Embryonic facial prominence (tissue), 1 donor: Measurements from ENCODE around the gene ACAP2.
"Not testable (repeated sequence)": the region's sequence is repeated elsewhere in the genome, so short reads cannot be mapped to it uniquely, and the experiment has no call there.

Experiments used
- DNase-seq: peaks from one replicate; pipeline ENCODE4 v3.0.0-alpha.2; 2016; ENCODE audit errors: extremely low spot score

Gene ACAP2

GRCh38 chr3:195290643-195291042 lies 152.2 kb downstream of the ACAP2 start:
- not testable (repeated sequence) for DNase-seq

DNA sequence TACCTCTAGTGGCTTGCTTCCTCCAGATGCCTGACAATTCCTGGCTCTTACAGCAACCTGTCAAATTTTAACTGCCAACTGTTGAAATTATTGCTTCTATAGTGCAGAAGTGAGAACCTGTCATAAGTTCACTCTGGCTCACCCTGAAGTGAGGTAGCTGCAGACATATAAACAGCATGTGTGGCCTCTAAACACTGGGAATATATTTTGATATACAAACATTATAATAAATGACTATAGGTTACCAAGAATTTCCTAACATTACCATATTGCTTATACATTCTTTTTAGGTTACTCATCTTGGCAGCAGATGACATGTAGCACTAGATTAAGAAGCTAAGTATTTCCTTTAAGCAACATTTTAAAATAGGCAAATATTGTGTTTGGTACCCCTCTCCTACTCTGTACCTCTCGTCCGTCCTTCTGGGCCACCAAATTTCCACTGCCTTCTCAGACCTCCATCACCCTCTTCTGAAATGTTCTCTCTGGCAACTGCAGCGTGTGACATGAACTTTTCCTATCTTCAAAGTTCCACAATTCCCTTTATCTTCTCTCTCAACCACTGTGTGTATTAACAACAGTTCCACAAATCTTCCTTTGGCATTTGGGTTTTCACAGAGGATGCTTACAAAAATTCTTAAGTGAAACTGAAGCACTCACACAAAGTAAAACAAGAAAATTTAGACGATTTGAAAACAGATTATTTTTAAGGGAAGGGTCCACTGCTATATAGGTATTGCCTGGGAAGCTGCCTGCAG lies 156.5 kb downstream of the ACAP2 start:
- DNase-seq: no peak

- no peak for DNase-seq
Measured at GRCh38 chr3:195285372-195285771, 157.4 kb downstream of the ACAP2 start.

DNA sequence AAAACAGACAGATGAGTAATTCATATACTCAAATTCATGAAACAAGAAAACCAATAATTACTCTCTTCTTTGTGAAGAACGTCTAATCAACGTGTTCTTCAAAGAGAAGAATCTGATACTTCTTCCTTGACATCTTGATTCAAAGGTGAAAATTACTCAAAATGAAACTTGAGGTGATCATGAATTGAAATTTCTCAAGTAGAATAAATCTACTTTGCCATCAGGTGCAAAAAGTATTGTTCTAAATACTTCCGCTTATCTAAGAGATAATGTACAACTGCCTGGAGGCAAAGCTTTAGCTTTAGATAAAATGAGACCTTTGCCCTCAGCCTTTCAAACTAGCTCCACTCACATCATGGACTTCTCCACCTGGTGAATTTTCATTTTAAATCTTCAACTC lies 158.0 kb downstream of the ACAP2 start:
- DNase-seq: no peak

GRCh38 chr3:195282961-195283360 lies 159.9 kb downstream of the ACAP2 start:
- DNase-seq: no peak

DNA sequence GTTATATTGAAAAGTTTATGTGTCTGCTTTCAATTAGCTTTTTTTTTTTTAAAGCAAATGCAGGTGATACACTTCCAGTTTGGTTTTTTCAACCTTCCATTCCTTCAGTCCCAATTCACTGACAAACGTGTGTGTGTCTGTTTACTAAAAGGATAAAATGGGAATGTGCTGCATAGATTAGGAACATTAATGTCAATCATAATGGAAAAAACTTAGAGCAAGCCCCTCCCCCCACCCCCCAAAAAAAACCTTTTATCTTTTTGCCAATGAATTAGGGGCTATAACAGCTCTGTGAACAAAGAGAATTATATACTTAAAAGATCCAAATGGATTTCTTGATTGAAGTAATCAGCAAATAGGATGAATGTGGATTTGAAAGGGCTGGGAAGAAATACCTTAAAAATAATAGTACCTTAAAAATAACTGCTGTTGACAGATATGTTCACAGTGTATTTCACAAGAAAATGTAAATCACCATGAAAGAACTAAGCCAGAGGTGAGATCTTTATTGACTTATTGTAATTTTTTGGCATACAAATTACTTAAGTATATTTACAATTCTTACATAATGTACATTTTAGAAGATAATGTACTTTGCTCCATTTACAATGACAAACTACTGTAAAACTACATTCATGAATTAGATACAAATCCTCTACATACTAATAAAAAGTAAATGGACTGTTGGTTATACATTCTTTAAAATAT lies 168.4 kb downstream of the ACAP2 start:
- DNase-seq: no peak

GRCh38 chr3:195271410-195272243 lies 171.2 kb downstream of the ACAP2 start:
- DNase-seq: peak; percentile 69

GRCh38 chr3:195270817-195271409 lies 171.9 kb downstream of the ACAP2 start, which contains the start of gene XXYLT1:
Gene XXYLT1, minus strand, starts transcription at chr3:195271159. Its CDS starts 101 bp downstream, at chr3:195271058.
- peak; percentile 79 for DNase-seq

GRCh38 chr3:195270079-195270816 lies 172.6 kb downstream of the ACAP2 start:
- no peak for DNase-seq

- DNase-seq: no peak
Measured at GRCh38 chr3:195269375-195270078, 173.3 kb downstream of the ACAP2 start.

DNA sequence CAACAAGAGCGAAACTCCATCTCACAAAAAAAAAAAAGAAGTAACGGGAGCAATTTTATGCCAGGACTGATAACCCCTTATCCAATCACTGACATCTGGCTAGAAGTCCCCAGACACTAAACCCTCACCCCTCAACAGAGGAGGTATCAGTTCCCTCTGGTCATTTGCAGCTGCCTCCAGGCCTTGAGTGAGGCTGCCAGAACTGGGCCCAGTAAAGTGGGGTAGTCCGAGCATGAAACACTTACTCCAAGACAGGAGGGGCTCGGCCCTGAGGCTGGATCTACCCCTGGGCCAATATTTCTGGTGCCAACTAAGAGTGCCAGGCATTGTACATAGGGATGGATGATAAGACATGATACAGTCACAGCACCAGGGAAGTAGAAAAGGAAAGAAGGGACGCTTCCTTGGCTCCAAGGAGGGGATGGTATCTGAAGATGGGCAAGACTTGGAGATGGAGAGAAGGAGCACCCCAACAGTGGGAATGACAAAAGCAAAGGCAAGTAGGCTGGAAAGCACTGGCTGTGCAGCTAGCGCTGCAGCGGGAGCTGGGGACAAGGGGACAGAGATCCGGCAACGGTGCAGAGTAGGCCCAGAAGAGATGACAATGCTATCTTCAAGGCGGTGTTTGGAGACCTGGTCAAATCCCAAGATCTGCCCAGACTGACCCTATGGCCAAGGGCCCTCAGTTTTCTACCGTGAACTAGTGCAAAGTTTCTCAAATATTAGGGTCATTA lies 174.1 kb downstream of the ACAP2 start:
- DNase-seq: no peak

DNA sequence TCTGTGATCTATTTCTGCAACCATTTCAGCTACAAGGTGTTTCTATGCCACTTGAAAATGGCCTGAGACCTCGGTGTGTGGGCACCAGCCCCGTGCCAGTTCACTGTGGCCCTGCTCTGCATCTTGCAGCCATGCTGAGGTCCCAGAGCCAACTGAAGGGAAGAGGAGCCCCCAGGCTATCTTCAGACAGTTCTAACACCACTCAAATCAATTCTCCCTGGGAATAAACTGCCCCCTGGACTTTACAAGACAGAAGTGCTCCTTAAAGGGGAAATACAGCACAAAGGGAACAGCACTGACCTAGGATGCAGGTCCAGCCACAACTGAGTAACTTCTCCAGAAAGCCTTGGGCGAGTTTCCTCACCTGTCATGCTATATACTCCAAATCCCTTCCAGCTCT lies 175.7 kb downstream of the ACAP2 start:
- no peak for DNase-seq

- no peak for DNase-seq
Measured at GRCh38 chr3:195266428-195266827, 176.4 kb downstream of the ACAP2 start.

DNA sequence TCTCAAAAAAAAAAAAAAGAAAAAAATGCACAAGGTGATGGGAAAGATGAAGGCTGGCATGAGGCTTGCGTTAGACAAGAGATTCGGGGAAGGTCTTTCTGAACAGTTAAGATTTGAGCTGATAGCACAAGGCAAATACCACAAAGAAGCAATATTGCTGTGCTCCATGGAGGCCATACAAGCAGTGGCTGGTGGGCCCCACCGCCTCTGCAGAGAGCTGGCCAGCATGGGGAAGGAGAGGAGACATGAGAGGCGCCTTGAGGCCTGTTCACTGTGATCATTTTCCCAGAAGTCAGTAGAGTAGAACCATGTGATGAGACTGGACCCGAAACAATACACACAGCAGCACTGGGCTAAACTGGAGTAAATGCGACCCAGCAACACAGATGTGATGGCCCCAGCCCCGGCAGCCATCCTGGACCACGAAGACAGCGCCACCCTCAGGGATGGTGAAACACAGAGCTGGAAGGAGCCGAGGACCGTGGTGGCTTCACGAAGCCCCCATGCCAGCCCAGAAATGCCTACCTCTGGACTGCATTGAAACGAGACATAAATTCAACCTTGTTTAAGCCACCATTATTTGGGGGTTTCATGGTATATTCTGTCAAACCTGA lies 177.3 kb downstream of the ACAP2 start:
- DNase-seq: no peak

DNA sequence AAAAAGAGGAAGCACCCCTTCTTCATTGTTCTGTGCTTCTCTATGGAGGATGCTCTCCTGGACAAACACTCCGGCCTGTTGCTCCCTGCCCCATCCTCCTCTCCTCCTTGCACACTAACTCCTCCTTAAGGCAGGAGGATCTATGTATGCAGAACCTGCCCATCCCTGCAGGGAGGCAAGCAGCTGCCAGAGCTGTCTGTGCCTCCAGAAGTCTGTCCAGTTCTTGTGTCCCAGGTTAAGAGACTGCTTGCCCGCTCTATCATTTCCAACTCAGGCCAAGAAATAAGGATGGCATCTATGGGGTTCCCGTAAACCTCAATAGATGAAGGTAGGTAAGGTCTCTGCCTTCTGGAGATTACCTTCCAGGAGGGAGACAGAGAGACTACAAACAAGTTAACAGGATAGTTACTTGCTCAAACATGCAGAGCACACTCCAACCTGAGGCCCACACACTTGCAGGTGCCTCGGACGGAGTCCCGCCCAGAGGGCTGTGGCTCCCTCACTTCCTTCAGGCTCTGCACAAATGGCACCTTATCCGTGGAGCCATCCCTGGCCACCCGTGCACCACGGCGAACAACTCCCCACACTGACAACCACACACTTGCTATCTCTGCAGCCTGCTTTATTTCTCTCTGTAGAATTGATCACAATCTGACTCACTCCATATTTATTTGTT lies 178.8 kb downstream of the ACAP2 start:
- DNase-seq: no peak

DNA sequence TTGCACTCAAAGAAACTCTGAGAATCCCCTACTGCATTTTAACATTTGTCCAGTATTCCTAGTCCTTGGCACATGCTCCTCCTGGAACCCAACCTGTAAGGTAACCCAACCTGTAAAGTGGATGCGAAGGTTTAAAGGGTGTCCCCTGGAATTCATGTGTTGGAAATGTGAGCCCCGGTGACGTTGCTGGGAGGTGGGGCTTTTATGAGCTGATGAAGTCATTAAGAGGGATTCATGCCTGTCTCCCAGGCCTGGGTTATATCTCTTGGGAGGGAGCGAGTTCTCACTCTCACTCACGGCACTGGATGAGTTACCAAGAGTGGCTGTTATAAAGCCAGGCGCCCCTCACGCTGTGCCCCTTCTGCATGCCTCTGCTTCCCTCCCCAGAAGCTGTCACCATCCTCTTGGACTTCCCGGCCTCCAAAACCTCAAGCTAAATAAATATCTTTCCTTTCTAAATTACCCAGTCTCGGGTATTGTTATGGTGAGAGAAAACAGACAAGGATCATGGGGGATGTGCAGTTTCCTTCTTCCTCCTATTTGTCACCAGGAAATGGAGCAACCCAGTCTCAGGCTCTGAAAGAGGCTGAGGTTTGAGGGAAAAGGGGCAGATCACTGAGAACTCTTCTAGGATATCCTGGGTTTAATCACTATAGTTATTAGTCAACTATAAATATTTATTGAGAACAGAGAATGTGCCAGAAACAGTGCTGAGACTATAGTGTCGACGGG lies 179.5 kb downstream of the ACAP2 start:
- DNase-seq: no peak

DNA sequence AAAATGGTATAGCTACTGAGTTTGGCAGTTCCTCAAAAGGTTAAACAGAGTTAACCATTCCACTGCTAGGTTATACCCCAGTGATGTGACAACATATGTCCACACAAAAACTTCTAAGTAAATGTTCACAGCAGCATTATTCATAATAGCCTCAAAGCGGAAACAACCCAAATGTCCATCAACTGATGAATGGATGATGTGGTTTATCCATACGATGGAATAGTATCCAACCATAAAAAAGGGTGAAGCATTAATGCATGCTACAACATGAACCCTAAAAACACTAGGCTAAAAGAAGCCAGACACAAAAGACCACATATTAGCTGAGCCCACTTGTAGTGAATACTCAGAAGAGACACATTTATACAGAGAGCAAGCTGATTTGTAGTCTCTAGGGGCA lies 180.9 kb downstream of the ACAP2 start:
- DNase-seq: no peak

DNA sequence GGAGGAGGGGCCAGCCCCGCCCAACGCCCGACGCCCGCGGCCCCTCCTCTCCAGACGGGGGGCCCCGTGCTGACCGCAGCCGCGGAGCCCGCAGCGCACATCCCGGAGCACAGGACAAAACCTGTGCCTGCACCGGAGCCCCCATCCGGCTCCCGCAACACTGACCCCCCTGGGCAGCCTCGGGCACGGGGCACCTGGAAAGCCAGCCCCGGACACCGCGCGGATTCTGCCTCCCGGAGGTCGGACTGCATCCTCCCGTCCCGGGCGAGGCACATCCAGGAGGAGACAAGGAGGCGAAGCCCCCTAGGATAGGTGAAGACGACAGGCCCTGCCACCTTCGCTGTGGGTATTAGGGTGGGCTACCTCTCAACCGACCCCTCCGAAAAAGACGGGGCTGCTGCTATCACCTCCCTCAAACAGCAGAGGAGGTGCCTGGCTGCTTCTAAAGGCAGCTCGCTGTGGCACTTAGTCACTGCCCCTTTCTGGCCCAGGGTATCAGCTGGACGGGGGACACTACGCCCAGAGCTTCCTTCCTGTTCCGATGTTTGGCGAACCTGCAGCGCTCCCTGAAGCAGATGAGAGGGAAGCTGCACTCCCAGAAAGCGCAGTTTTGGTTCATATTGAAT lies 182.4 kb downstream of the ACAP2 start:
- no peak for DNase-seq
